GM18867 (cell line): ENCODE measurements around the gene CEACAM20.
"Not testable (repeated sequence)": the region's sequence is repeated elsewhere in the genome, so short reads cannot be mapped to it uniquely, and the experiment has no call there.

ENCODE experiments used
- ATAC-seq: cut with Tn5 transposase; IDR thresholded peaks from one replicate; pipeline ENCODE4 v1.9.1; 2021; ENCODE audit warnings: mild to moderate bottlenecking, moderate library complexity; ENCODE audit not compliant: unreplicated experiment

CEACAM20 gene

DNA sequence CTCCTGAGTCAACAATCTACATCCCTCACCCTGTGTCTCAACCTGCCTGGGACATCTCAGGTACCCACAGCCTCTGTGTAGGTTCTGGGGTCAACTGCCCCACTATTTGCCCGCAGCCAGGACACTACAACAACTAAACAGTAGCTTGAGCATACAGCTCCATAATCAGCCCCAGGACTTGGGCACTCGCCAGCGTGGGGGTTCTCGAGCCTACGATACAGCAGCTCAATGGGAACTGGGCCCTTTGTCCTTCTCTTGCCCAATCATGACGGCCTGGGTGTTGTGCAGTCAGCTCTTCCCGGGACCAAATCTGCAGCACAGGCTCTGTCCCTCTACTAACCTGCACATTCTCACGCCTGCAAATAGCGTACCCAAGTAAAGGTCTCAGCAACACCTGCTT is 30.5 kb downstream of the CEACAM20 start:
- no peak for ATAC-seq

- no peak for ATAC-seq
Observed at GRCh38 chr19:44496711-44497110, 32.8 kb downstream of the CEACAM20 start.

- no peak for ATAC-seq
Observed at GRCh38 chr19:44476559-44477408, 52.7 kb downstream of the CEACAM20 start.

DNA sequence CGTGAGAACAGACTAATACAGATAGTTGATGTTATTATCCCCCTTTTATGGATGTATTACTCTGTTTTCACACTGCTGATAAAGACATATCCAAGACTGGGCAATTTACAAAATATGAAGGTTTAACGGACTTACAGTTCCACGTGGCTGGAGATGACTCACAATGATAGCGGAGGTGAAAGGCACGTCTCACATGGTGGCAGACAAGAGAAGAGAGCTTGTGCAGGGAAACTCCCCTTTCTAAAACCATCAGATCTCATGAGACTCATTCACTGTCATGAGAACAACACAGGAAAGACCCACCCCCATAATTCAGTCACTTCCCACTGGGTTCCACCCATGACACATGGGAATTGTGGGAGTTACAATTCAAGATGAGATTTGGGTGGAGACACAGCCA is 60.7 kb downstream of the CEACAM20 start:
- not testable (repeated sequence) for ATAC-seq

DNA sequence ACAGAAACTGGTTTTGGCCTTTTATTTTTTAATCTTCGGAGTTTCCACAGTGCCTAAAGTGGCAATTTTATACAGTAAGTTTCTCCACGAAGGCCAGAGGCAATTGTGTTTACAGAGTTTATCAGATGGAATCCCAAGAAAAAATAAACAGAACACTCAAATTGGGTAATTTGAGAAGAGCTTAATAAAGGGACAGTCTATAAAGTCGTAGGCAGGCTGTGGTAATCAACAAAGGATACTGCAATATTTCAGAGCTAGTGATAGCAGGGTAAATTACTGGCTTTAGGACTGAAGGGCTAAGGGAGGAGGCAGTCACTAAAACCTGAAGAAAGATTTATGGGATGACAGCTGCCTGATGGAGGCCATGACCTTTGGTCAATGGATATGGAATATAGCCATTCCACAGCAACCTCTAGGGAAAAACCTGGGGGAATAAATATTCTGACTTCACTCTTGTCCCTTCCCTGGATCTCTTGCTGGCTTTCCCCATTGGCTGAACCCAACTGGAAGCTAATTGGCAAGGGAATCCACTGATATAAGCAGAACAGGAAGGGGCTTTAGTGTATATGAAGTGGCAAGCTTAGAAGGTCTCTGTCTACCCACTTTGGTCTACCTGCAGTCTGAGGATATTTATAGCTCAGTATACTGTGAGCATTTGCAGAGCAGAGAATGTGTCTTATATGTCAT is 66.7 kb downstream of the CEACAM20 start:
- ATAC-seq, result not testable (repeated sequence)
